ENCODE measurements around the gene MGAT3.

The MGAT3 gene

GRCh38 chr22:39473851-39474250 lies 17.0 kb downstream of the MGAT3 start:
- no peak for DNase-seq

GRCh38 chr22:39474351-39475111 lies 17.7 kb downstream of the MGAT3 start:
- DNase-seq, result no peak

- DNase-seq, result no peak
Observed at GRCh38 chr22:39475337-39475736, 18.5 kb downstream of the MGAT3 start.

GRCh38 chr22:39475902-39476301 lies 19.1 kb downstream of the MGAT3 start:
- DNase-seq, result peak; percentile 14

GRCh38 chr22:39476664-39477063 lies 19.9 kb downstream of the MGAT3 start:
- no peak for DNase-seq

- no peak for DNase-seq
Observed at GRCh38 chr22:39477542-39477941, 20.7 kb downstream of the MGAT3 start.

GRCh38 chr22:39478441-39478850 lies 21.6 kb downstream of the MGAT3 start:
- no peak for DNase-seq

- no peak for DNase-seq
Observed at GRCh38 chr22:39479254-39479653, 22.4 kb downstream of the MGAT3 start.

- DNase-seq, result no peak
Observed at GRCh38 chr22:39480557-39480956, 23.7 kb downstream of the MGAT3 start.

- DNase-seq, result no peak
Observed at GRCh38 chr22:39481054-39481453, 24.2 kb downstream of the MGAT3 start.

- no peak for DNase-seq
Observed at GRCh38 chr22:39481595-39481994, 24.8 kb downstream of the MGAT3 start.

GRCh38 chr22:39482768-39483167 lies 26.0 kb downstream of the MGAT3 start:
- no peak for DNase-seq

GRCh38 chr22:39486951-39487825 lies 30.4 kb downstream of the MGAT3 start:
- DNase-seq, result no peak

- no peak for DNase-seq
Observed at GRCh38 chr22:39487826-39488520, 31.2 kb downstream of the MGAT3 start.

GRCh38 chr22:39488563-39489083 lies 31.8 kb downstream of the MGAT3 start:
- DNase-seq, result no peak

- DNase-seq, result no peak
Observed at GRCh38 chr22:39489094-39490068, 32.6 kb downstream of the MGAT3 start.

- DNase-seq, result peak; percentile 91
Observed at GRCh38 chr22:39490135-39490798, 33.5 kb downstream of the MGAT3 start.

GRCh38 chr22:39490966-39491680 lies 34.3 kb downstream of the MGAT3 start:
- DNase-seq, result no peak

- DNase-seq, result no peak
Observed at GRCh38 chr22:39491696-39492095, 34.9 kb downstream of the MGAT3 start.

GRCh38 chr22:39492186-39492585 lies 35.4 kb downstream of the MGAT3 start:
- DNase-seq, result no peak

GRCh38 chr22:39493759-39494158 lies 36.9 kb downstream of the MGAT3 start:
- no peak for DNase-seq
